HG02642 (cell line): ENCODE data around the gene TMEM63A.
A peak's percentile ranks its signal among the peaks of the same experiment; 100 is the strongest.

Source experiments
- ATAC-seq: cut with Tn5 transposase; IDR thresholded peaks from one replicate; pipeline ENCODE4 v1.9.1; 2021; ENCODE audit warnings: mild to moderate bottlenecking; ENCODE audit not compliant: unreplicated experiment, poor library complexity

TMEM63A gene

GRCh38 chr1:225868631-225869330 is 13.4 kb downstream of the TMEM63A start:
- no peak for ATAC-seq

- ATAC-seq, result no peak
These were observed 15.2 kb downstream of the TMEM63A start for GRCh38 chr1:225866981-225867380.

- no peak for ATAC-seq
These were observed 15.9 kb downstream of the TMEM63A start for GRCh38 chr1:225866061-225866837.

GRCh38 chr1:225865514-225865913 is 16.7 kb downstream of the TMEM63A start:
- no peak for ATAC-seq

GRCh38 chr1:225863167-225863566 is 19.0 kb downstream of the TMEM63A start:
- no peak for ATAC-seq

GRCh38 chr1:225862581-225862950 is 19.6 kb downstream of the TMEM63A start:
- no peak for ATAC-seq

- ATAC-seq, result no peak
These were observed 20.2 kb downstream of the TMEM63A start for GRCh38 chr1:225861834-225862580.

- no peak for ATAC-seq
These were observed 21.2 kb downstream of the TMEM63A start for GRCh38 chr1:225860876-225861441.

GRCh38 chr1:225860107-225860506 is 22.1 kb downstream of the TMEM63A start:
- no peak for ATAC-seq

GRCh38 chr1:225859151-225859550 is 23.0 kb downstream of the TMEM63A start:
- ATAC-seq, result no peak

GRCh38 chr1:225857256-225857655 is 24.9 kb downstream of the TMEM63A start:
- no peak for ATAC-seq

- no peak for ATAC-seq
These were observed 26.5 kb downstream of the TMEM63A start for GRCh38 chr1:225855503-225856300.

- no peak for ATAC-seq
These were observed 28.7 kb downstream of the TMEM63A start for GRCh38 chr1:225853441-225853840.

GRCh38 chr1:225852413-225853124 is 29.6 kb downstream of the TMEM63A start:
- no peak for ATAC-seq

- peak; percentile 55 for ATAC-seq
These were observed 30.4 kb downstream of the TMEM63A start for GRCh38 chr1:225851805-225852204.

GRCh38 chr1:225850370-225850769 is 31.8 kb downstream of the TMEM63A start:
- no peak for ATAC-seq

GRCh38 chr1:225849925-225850324 is 32.3 kb downstream of the TMEM63A start:
- ATAC-seq, result no peak

- peak; percentile 65 for ATAC-seq
These were observed 33.9 kb downstream of the TMEM63A start for GRCh38 chr1:225848030-225848955.
